MCF 10A (cell line): Measurements from ENCODE around the gene GRIN2C. TPM values are rescaled to one million over a fixed set of nuclear protein-coding genes. Genes with fewer than 3 reads are reported as not detected.
A peak's percentile ranks its signal among the peaks of the same experiment; 100 is the strongest.

Experiments
- BruUV-seq: library from RNA; stranded (reverse); fragments of 400-500 nt; replicated peaks from 2 replicates; lab custom pipeline; 2021; lab: Mats Ljungman, UMichigan
- CTCF ChIA-PET: fragments of 300-600 bp; sonication (Branson Sonifier 250); formaldehyde crosslinking; extraction: SDS; loops from one replicate; lab custom pipeline; 2021; ENCODE audit warnings: antibody characterized with exemption, inconsistent platforms; lab: Yijun Ruan, JAX
- POLR2A ChIA-PET: fragments of 300-600, 350-650 bp; sonication (Branson Sonifier 250); formaldehyde crosslinking; extraction: SDS; loops from one replicate; lab custom pipeline; 2020; ENCODE audit warnings: antibody characterized with exemption, inconsistent platforms; lab: Yijun Ruan, JAX
- DNase-seq: peaks from one replicate; pipeline ENCODE4 v3.0.0-alpha.2; 2018; ENCODE audit not compliant: unreplicated experiment
- H3K27ac Mint-ChIP-seq: one replicate; pipeline ENCODE4 v1.8.0; 2022; ENCODE audit warnings: mild to moderate bottlenecking, low read depth, mixed read lengths; ENCODE audit not compliant: unreplicated experiment
- H3K27me3 Mint-ChIP-seq: one replicate; pipeline ENCODE4 v1.8.0; 2022; ENCODE audit warnings: mixed read lengths; ENCODE audit not compliant: insufficient read depth, unreplicated experiment
- H3K36me3 Mint-ChIP-seq: one replicate; pipeline ENCODE4 v1.8.0; 2022; ENCODE audit warnings: mild to moderate bottlenecking, moderate library complexity, mixed read lengths; ENCODE audit not compliant: insufficient read depth, unreplicated experiment
- H3K4me1 Mint-ChIP-seq: one replicate; pipeline ENCODE4 v1.8.0; 2022; ENCODE audit warnings: mixed read lengths; ENCODE audit not compliant: insufficient read depth, unreplicated experiment
- H3K4me3 Mint-ChIP-seq: one replicate; pipeline ENCODE4 v1.8.0; 2022; ENCODE audit warnings: mild to moderate bottlenecking, moderate library complexity, mixed read lengths; ENCODE audit not compliant: unreplicated experiment
- H3K9me3 Mint-ChIP-seq: one replicate; pipeline ENCODE4 v1.8.0; 2022; ENCODE audit warnings: mixed read lengths; ENCODE audit not compliant: unreplicated experiment
- intact Hi-C: fragments of 100-400 bp; cut with micrococcal nuclease; formaldehyde crosslinking; loops from 2 replicates; pipeline ENCODE4 v1.14.1; 2022
- total RNA-seq: library from RNA; stranded (reverse); gene quantifications from 2 replicates; pipeline ENCODE4 v1.2.3, GENCODE V29; 2022
- TF ChIP-seq, protein P1 (sequence below): fragments of 200-600 bp; IDR thresholded peaks from one replicate; pipeline ENCODE4 v1.8.0; 2022; ENCODE audit warnings: antibody characterized with exemption, mild to moderate bottlenecking; ENCODE audit not compliant: unreplicated experiment

The GRIN2C gene
- total RNA-seq, 1 experiment from 2014 or later: 0.28 TPM

DNA sequence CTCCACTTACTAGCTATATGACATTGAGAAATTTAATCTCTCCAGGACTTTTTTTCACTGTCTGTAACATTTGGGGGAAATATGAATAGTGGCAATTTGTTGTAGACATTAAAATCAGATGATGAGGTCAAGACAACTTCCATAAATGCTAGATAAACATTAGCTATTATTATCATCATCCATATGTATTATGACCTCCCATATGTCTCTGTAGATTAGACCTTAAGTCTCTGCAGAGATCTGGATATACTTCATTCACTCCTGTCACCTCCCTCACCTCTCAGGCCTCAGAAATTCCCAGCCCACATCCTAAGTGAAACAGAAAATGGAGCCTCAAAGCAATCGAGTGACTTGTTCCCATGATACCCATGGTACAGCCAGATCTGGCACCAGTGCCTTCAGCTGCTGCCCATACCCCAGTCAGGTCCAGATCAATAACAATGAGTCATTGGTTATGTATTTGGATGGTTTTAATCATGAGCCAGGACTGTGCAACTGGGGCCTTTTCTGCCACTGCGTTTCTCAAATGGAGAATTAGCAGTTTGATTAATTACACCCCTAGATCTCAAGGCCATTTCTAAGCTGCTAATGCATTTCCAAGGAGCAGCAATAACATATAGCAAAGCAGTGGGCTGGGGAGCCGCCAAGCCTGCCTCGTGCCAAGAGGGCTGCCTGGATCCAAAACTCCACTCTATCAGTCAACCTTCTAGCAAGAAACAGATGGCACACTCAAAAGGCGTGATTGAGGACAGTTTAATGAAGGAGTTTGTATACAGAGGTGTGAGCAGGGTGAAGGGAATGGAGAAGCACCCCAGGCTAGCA lies 15.7 kb upstream of the GRIN2C start:
- ChIA-PET POLR2A (interaction anchor here (0.6 to 2.4 kb wide), 3 partner anchors 16 to 246 kb away, joined by 3 to 7 read pairs (median 4); partner anchors contain the start of gene NAT9), CTCF (interaction anchor here (0.6 to 2.8 kb wide), 2 partner anchors 10 to 158 kb away, joined by 3 to 10 read pairs; no protein-coding TSS in a partner anchor)
- TF ChIP-seq, protein P1, sequence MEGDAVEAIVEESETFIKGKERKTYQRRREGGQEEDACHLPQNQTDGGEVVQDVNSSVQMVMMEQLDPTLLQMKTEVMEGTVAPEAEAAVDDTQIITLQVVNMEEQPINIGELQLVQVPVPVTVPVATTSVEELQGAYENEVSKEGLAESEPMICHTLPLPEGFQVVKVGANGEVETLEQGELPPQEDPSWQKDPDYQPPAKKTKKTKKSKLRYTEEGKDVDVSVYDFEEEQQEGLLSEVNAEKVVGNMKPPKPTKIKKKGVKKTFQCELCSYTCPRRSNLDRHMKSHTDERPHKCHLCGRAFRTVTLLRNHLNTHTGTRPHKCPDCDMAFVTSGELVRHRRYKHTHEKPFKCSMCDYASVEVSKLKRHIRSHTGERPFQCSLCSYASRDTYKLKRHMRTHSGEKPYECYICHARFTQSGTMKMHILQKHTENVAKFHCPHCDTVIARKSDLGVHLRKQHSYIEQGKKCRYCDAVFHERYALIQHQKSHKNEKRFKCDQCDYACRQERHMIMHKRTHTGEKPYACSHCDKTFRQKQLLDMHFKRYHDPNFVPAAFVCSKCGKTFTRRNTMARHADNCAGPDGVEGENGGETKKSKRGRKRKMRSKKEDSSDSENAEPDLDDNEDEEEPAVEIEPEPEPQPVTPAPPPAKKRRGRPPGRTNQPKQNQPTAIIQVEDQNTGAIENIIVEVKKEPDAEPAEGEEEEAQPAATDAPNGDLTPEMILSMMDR: no peak
- intact Hi-C loops: no loop called here
- peaks cover 22% of the 10 kb centered on the region for H3K36me3 Mint-ChIP-seq
- H3K27me3 Mint-ChIP-seq: no peaks in the 10 kb centered on the region
- H3K4me3 Mint-ChIP-seq: peak overlapping the region; percentile 23
- BruUV-seq: no TSS peak
- no peak for DNase-seq
- H3K9me3 Mint-ChIP-seq: no peaks in the 10 kb centered on the region
- H3K27ac Mint-ChIP-seq: no peak overlapping the region
- H3K4me1 Mint-ChIP-seq: peaks cover 34% of the 10 kb centered on the region

DNA sequence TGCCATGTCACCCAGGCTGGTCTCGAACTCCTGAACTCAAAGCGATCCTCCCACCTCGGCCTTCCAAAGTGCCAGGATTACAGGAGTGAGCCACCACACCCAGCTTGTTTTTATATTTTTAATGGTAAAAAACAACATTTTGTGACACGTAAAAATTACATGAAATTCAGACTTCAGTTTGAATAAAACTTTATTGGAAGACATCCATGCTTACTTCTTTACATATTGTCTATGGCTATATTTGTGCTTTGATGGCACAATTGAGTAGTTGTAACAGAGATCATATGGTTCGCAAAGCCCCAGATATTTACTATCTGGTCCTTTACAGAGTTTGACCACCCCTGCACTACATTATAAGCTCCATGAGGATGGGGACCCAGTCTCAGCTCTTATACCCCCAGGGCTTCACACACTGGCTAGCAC lies 14.9 kb upstream of the GRIN2C start:
- no peak overlapping the region for H3K27ac Mint-ChIP-seq
- intact Hi-C loops: loop anchor here (5.0 kb wide), 1 partner anchor 328 kb away; no protein-coding TSS in a partner anchor
- ChIA-PET POLR2A (interaction anchor here (1.6 to 2.6 kb wide), 7 partner anchors 14 to 396 kb away, joined by 3 to 11 read pairs (median 7); partner anchors contain the start of genes MIF4GD, MRPL58 and NAT9), CTCF (interaction anchor here (0.8 to 2.8 kb wide), 2 partner anchors 10 to 31 kb away, joined by 3 to 10 read pairs; no protein-coding TSS in a partner anchor)
- peaks cover 34% of the 10 kb centered on the region for H3K4me1 Mint-ChIP-seq
- peak overlapping the region; percentile 94 for H3K4me3 Mint-ChIP-seq
- H3K36me3 Mint-ChIP-seq: peaks cover 23% of the 10 kb centered on the region
- TF ChIP-seq, protein P1: no peak
- H3K27me3 Mint-ChIP-seq: no peaks in the 10 kb centered on the region
- BruUV-seq: no TSS peak
- H3K9me3 Mint-ChIP-seq: no peaks in the 10 kb centered on the region
- DNase-seq: no peak

DNA sequence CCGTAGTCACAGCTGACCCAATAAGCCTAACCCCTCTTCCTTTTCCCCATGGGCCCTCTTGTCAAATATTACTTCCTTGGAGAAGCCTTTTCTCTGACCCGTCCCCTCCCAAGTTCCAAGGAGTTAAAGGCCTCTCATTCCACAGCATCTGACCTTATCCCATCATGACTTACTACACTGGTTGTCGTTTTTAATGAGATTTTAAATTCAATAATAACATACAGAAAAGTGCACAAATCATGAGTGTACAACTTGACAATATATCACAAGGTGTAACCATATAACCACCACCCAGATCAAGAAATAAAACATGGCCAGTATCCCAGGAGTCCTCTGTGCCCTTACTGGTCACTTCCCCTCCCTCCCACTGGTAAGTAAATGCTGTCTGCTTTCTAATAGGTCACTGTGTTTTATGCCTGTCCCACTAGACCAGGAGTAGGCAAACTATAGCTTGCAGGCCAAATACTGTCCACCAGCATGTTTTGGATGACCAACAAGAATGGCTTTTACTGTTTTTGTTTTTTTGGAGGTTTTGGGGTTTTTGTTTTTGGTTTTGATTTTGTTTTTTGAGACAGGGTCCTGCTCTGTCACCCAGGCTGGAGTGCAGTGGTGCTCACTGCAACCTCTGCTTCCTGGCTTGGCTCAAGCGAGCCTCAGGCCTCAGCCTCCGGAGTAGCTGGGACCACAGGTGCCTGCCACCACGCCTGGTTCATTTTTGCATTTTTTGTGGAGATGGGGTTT lies 14.4 kb upstream of the GRIN2C start:
- H3K4me1 Mint-ChIP-seq: peaks cover 34% of the 10 kb centered on the region
- CTCF ChIA-PET: interaction anchor here (0.7 to 2.8 kb wide), 3 partner anchors 9 to 298 kb away, joined by 3 to 10 read pairs (median 3); no protein-coding TSS in a partner anchor
- intact Hi-C loops: loop anchor here (2.0 to 5.0 kb wide), 2 partner anchors 71 to 328 kb away; no protein-coding TSS in a partner anchor
- POLR2A ChIA-PET: interaction anchor here (0.6 to 2.6 kb wide), 26 partner anchors 8 to 1296 kb away, joined by 3 to 31 read pairs (median 5); partner anchors contain the start of genes CDR2L, MIF4GD, MRPL58 and NAT9
- peak overlapping the region; percentile 82 for H3K27ac Mint-ChIP-seq
- H3K36me3 Mint-ChIP-seq: peaks cover 23% of the 10 kb centered on the region
- no peak for DNase-seq
- no peaks in the 10 kb centered on the region for H3K27me3 Mint-ChIP-seq
- TF ChIP-seq, protein P1: no peak
- no peaks in the 10 kb centered on the region for H3K9me3 Mint-ChIP-seq
- peak overlapping the region; percentile 94 for H3K4me3 Mint-ChIP-seq
- BruUV-seq: no TSS peak
